ENCODE data around the gene DCLK3. TPM values are rescaled to one million over a fixed set of nuclear protein-coding genes. Genes with fewer than 3 reads are reported as not detected.

Gene DCLK3, protein sequence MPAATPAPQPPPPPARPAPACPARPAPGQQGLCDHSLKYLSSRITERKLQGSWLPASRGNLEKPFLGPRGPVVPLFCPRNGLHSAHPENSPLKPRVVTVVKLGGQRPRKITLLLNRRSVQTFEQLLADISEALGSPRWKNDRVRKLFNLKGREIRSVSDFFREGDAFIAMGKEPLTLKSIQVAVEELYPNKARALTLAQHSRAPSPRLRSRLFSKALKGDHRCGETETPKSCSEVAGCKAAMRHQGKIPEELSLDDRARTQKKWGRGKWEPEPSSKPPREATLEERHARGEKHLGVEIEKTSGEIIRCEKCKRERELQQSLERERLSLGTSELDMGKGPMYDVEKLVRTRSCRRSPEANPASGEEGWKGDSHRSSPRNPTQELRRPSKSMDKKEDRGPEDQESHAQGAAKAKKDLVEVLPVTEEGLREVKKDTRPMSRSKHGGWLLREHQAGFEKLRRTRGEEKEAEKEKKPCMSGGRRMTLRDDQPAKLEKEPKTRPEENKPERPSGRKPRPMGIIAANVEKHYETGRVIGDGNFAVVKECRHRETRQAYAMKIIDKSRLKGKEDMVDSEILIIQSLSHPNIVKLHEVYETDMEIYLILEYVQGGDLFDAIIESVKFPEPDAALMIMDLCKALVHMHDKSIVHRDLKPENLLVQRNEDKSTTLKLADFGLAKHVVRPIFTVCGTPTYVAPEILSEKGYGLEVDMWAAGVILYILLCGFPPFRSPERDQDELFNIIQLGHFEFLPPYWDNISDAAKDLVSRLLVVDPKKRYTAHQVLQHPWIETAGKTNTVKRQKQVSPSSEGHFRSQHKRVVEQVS
- total RNA-seq (not detected), polyA plus RNA-seq (under 1 TPM in 1 of 3 donors, not detected in 2; 0.02 TPM)
- long read RNA-seq, donor 1: 0 reads
- long read RNA-seq, donor 2: 0 reads

- WGBS, 5 donors: 3 to 10% (median 5%) methylated on average over 50 to 99 of the region's 99 CpGs
- H3K4me3 ChIP-seq: peak within 1 kb of the TSS in 7 of 8 donors; percentile 7 to 60 (median 15)
- no peaks in the 10 kb centered on the region for H3K36me3 ChIP-seq
- TF ChIP-seq, protein P1, sequence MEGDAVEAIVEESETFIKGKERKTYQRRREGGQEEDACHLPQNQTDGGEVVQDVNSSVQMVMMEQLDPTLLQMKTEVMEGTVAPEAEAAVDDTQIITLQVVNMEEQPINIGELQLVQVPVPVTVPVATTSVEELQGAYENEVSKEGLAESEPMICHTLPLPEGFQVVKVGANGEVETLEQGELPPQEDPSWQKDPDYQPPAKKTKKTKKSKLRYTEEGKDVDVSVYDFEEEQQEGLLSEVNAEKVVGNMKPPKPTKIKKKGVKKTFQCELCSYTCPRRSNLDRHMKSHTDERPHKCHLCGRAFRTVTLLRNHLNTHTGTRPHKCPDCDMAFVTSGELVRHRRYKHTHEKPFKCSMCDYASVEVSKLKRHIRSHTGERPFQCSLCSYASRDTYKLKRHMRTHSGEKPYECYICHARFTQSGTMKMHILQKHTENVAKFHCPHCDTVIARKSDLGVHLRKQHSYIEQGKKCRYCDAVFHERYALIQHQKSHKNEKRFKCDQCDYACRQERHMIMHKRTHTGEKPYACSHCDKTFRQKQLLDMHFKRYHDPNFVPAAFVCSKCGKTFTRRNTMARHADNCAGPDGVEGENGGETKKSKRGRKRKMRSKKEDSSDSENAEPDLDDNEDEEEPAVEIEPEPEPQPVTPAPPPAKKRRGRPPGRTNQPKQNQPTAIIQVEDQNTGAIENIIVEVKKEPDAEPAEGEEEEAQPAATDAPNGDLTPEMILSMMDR (IDR thresholded peaks at IDR 0.05 in 8 of 11, conservative IDR thresholded peaks at IDR 0.05 in 3 of 11): no peak
- no peak for TF ChIP-seq POLR2AphosphoS5 (IDR thresholded peaks at IDR 0.05)
- peaks cover 0 to 12% (median 3%) of the 10 kb centered on the region in 6 donors for H3K4me1 ChIP-seq
- intact Hi-C loops (cut with DNase I; ENCODE audit: low total_unique reads): no loop called here
- peak; percentile 66 for DNase-seq
- no peaks in the 10 kb centered on the region for H3K9me3 ChIP-seq
- H3K27ac ChIP-seq: no peak within 1 kb of the TSS
- H3K27me3 ChIP-seq (replicated peaks in 1 of 7): peaks cover 0 to 82% (median 29%) of the 10 kb centered on the region in 7 donors
These were observed at the start of gene DCLK3 for GRCh38 chr3:36763850-36764703. Gene DCLK3 (minus strand): TSS chr3:36764553. CDS start chr3:36764263, 290 bp downstream.

- intact Hi-C loops (cut with DNase I; ENCODE audit: low total_unique reads): no loop called here
- H3K27ac ChIP-seq: no peak overlapping the region
- H3K27me3 ChIP-seq (replicated peaks in 1 of 7): no peaks in the 10 kb centered on the region
- no peaks in the 10 kb centered on the region for H3K36me3 ChIP-seq
- no peak for TF ChIP-seq POLR2A (IDR thresholded peaks at IDR 0.05)
- TF ChIP-seq, protein P1 (IDR thresholded peaks at IDR 0.05 in 8 of 11, conservative IDR thresholded peaks at IDR 0.05 in 3 of 11): no peak
- TF ChIP-seq POLR2AphosphoS5 (IDR thresholded peaks at IDR 0.05): no peak
- H3K4me3 ChIP-seq: no peak overlapping the region
- no peak for DNase-seq
- H3K4me1 ChIP-seq: no peaks in the 10 kb centered on the region
- WGBS, 5 donors: 79 to 87% (median 85%) methylated on average over 6 of the region's 6 CpGs
- H3K9me3 ChIP-seq: no peaks in the 10 kb centered on the region
These were observed 49.0 kb upstream of the DCLK3 start for GRCh38 chr3:36813305-36813704.

DNA sequence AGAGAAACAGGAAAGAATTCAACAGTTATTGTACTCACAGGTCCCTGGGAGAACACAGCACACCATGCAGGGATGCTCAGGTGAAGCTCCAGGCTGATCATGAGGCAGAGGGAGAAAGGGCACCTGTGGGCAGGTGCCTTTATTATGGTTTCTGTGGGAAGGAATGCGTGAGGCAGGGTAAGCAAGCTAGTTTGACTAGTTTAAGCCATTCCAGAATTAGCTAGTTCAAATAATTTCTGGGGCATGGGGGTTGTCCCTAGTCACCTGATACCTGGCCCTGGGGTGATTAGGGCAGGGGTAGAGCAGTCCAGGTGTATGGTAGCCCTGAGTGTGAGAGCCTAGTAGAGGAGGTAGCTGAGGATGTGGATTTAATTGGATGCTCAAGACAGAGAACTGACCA is 47.9 kb upstream of the DCLK3 start:
- no peak for TF ChIP-seq POLR2AphosphoS5 (IDR thresholded peaks at IDR 0.05)
- Histone ChIP-seq H3K27me3 (replicated peaks in 1 of 7) (no peaks in the 10 kb centered on the region), H3K9me3 (no peaks in the 10 kb centered on the region), H3K36me3 (no peaks in the 10 kb centered on the region), H3K4me1 (no peaks in the 10 kb centered on the region), H3K27ac (no peak overlapping the region), H3K4me3 (no peak overlapping the region)
- 90 to 100% (median 93%) methylated on average over 1 of the region's 1 CpG for WGBS, 5 donors
- DNase-seq: no peak
- intact Hi-C loops (cut with DNase I; ENCODE audit: low total_unique reads): no loop called here

- Histone ChIP-seq H3K27me3 (replicated peaks in 1 of 7) (no peaks in the 10 kb centered on the region), H3K27ac (no peak overlapping the region), H3K9me3 (peaks cover 0 to under 1% (median 0%) of the 10 kb centered on the region in 8 donors), H3K4me1 (no peaks in the 10 kb centered on the region), H3K36me3 (no peaks in the 10 kb centered on the region), H3K4me3 (no peak overlapping the region)
- TF ChIP-seq POLR2A (IDR thresholded peaks at IDR 0.05): no peak
- TF ChIP-seq, protein P1 (IDR thresholded peaks at IDR 0.05 in 8 of 11, conservative IDR thresholded peaks at IDR 0.05 in 3 of 11): no peak
- TF ChIP-seq POLR2AphosphoS5 (IDR thresholded peaks at IDR 0.05): no peak
- 80 to 88% (median 83%) methylated on average over 2 of the region's 2 CpGs for WGBS, 5 donors
- intact Hi-C loops (cut with DNase I; ENCODE audit: low total_unique reads): no loop called here
- DNase-seq: no peak
These were observed 47.4 kb upstream of the DCLK3 start for GRCh38 chr3:36811768-36812167.

Measured in spleen (tissue), 13 donors.